Keratinocyte (primary cell): ENCODE data around the gene PASD1. TPM values are rescaled to one million over a fixed set of nuclear protein-coding genes. Genes with fewer than 3 reads are reported as not detected.

Experiments
- DNase-seq: peaks from one replicate; pipeline ENCODE4 v3.0.0-alpha.2; 2011; ENCODE audit warnings: low read depth, missing footprints, low spot score
- FAIRE-seq: peaks from 2 replicates; lab custom pipeline; 2011; peaks lifted over from hg19 to GRCh38; lab: Jason Lieb, UNC
- H2AFZ ChIP-seq: 2 replicates; pipeline ENCODE4 v1.6.0; 2012; ENCODE audit warnings: low read length, control low read depth, inconsistent platforms; ENCODE audit not compliant: control insufficient read depth
- H3K27ac ChIP-seq: 2 replicates; pipeline ENCODE4 v1.5.1; 2011; ENCODE audit warnings: low read length; ENCODE audit not compliant: control insufficient read depth, insufficient read depth
- H3K27me3 ChIP-seq: 3 replicates; pipeline ENCODE4 v1.6.0; 2011; ENCODE audit warnings: low read length; ENCODE audit not compliant: control insufficient read depth, insufficient read depth; ENCODE audit errors: extremely low read depth
- H3K36me3 ChIP-seq, 2 experiments: 2 replicates in 1 of 2; 3 replicates in 1 of 2; pipeline ENCODE4 v1.5.1; 2011; ENCODE audit warnings: low read length in 2 of 2, mild to moderate bottlenecking in 1 of 2; ENCODE audit not compliant: control insufficient read depth in 2 of 2, insufficient read depth in 2 of 2; ENCODE audit errors: extremely low read depth in 1 of 2
- H3K4me1 ChIP-seq: 3 replicates; pipeline ENCODE4 v1.5.1; 2011; ENCODE audit warnings: low read length; ENCODE audit not compliant: control insufficient read depth, insufficient read depth; ENCODE audit errors: extremely low read depth
- H3K4me2 ChIP-seq: 3 replicates; pipeline ENCODE4 v1.6.0; 2011; ENCODE audit warnings: low read depth, low read length; ENCODE audit not compliant: control insufficient read depth, insufficient read depth; ENCODE audit errors: extremely low read depth
- H3K4me3 ChIP-seq, 3 experiments: fragments of 200-600 bp in 1 of 3; sonication (generic) in 1 of 3; 2 replicates in 2 of 3; 3 replicates in 1 of 3; pipeline ENCODE4 v1.5.1; 2011 to 2016; ENCODE audit warnings: low read length in 3 of 3, mild to moderate bottlenecking in 3 of 3, control low read depth in 2 of 3, inconsistent platforms in 1 of 3, low read depth in 1 of 3, mixed read lengths in 1 of 3, mixed run types in 1 of 3, moderate library complexity in 1 of 3; ENCODE audit not compliant: control insufficient read depth in 2 of 3, insufficient read depth in 2 of 3; ENCODE audit errors: extremely low read depth in 1 of 3
- H3K79me2 ChIP-seq: 2 replicates; pipeline ENCODE4 v1.6.0; 2012; ENCODE audit warnings: low read length; ENCODE audit not compliant: control insufficient read depth, insufficient read depth
- H3K9ac ChIP-seq: 3 replicates; pipeline ENCODE4 v1.6.0; 2011; ENCODE audit warnings: low read length; ENCODE audit not compliant: control insufficient read depth, insufficient read depth; ENCODE audit errors: extremely low read depth
- H3K9me1 ChIP-seq: 3 replicates; pipeline ENCODE4 v1.6.0; 2011; ENCODE audit warnings: low read length; ENCODE audit not compliant: control insufficient read depth, insufficient read depth; ENCODE audit errors: extremely low read depth
- H3K9me3 ChIP-seq: 2 replicates; pipeline ENCODE4 v1.5.1; 2012; ENCODE audit warnings: low read depth, low read length; ENCODE audit not compliant: control insufficient read depth
- H4K20me1 ChIP-seq: 3 replicates; pipeline ENCODE4 v1.6.0; 2011; ENCODE audit warnings: low read length; ENCODE audit not compliant: control insufficient read depth, insufficient read depth; ENCODE audit errors: extremely low read depth
- CTCF ChIP-seq, 3 experiments: IDR thresholded peaks in 1 of 3; conservative IDR thresholded peaks in 1 of 3; optimal IDR thresholded peaks in 1 of 3; 2 replicates in 2 of 3; 3 replicates in 1 of 3; pipeline versions ENCODE3 to v1.5.1; 2011; ENCODE audit warnings: low read length in 3 of 3, mild to moderate bottlenecking in 3 of 3, moderate library complexity in 2 of 3, control low read depth in 1 of 3, inconsistent platforms in 1 of 3; ENCODE audit not compliant: insufficient read depth in 2 of 3; ENCODE audit errors: extremely low read depth in 1 of 3
- EZH2 ChIP-seq: IDR thresholded peaks from one replicate; pipeline ENCODE4 v1.6.1; 2012; ENCODE audit warnings: inconsistent platforms, mild to moderate bottlenecking, low read length, moderate library complexity
- dilution Hi-C: fragments of 300-500 bp; cut with MboI; formaldehyde crosslinking; loops from one replicate; pipeline ENCODE4 v1.7.0; 2020; ENCODE audit warnings: low sequenced_read_pairs; ENCODE audit not compliant: extremely low pct_ligation_motif_present
- polyA plus RNA-seq, 5 experiments: library from polyadenylated mRNA; depleted of rRNA in 3 of 5; stranded (reverse) in 3 of 5; stranded (forward) in 1 of 5; unstranded in 1 of 5; fragments of >200 nt; gene quantifications; 1 replicate in 1 of 5; 2 replicates in 3 of 5; 3 replicates in 1 of 5; pipeline versions ENCODE4 v1.2.1 to v1.2.3, GENCODE V29; 2011 to 2012; ENCODE audit warnings: missing spikeins in 2 of 5, low read depth in 1 of 5, low replicate concordance in 1 of 5

The PASD1 gene
- polyA plus RNA-seq, 1 donor (not counting 4 experiments of a cell fraction or from before 2014, with no cell fraction given): not detected

GRCh38 chrX:151708821-151709220 is 145.3 kb downstream of the PASD1 start:
- Histone ChIP-seq H3K79me2 (no peaks in the 10 kb centered on the region), H3K9ac (no peak overlapping the region), H3K9me3 (no peaks in the 10 kb centered on the region), H3K27ac (no peak overlapping the region), H4K20me1 (no peaks in the 10 kb centered on the region), H3K27me3 (no peaks in the 10 kb centered on the region), H3K36me3 (no peaks in the 10 kb centered on the region), H3K4me1 (no peaks in the 10 kb centered on the region), H3K9me1 (no peaks in the 10 kb centered on the region), H3K4me2 (no peak overlapping the region), H3K4me3 (no peak overlapping the region), H2AFZ (no peak overlapping the region)
- TF ChIP-seq CTCF (optimal IDR thresholded peaks at IDR 0.05 in 1 of 3, IDR thresholded peaks at IDR 0.05 in 1 of 3, conservative IDR thresholded peaks at IDR 0.05 in 1 of 3; ENCODE audit: extremely low read depth in 1 of 3, insufficient read depth in 2 of 3, low read length in 3 of 3): no peak
- no peak for TF ChIP-seq EZH2
- FAIRE-seq: no peak
- DNase-seq: no peak
- dilution Hi-C loops: no loop called here

GRCh38 chrX:151710457-151710856 is 147.0 kb downstream of the PASD1 start:
- Histone ChIP-seq H3K79me2 (no peaks in the 10 kb centered on the region), H4K20me1 (no peaks in the 10 kb centered on the region), H3K4me3 (no peak overlapping the region), H2AFZ (no peak overlapping the region), H3K9me3 (no peaks in the 10 kb centered on the region), H3K4me2 (no peak overlapping the region), H3K27me3 (no peaks in the 10 kb centered on the region), H3K9ac (no peak overlapping the region), H3K27ac (no peak overlapping the region), H3K4me1 (no peaks in the 10 kb centered on the region), H3K9me1 (no peaks in the 10 kb centered on the region), H3K36me3 (no peaks in the 10 kb centered on the region)
- no peak for FAIRE-seq
- no peak for DNase-seq
- dilution Hi-C loops: no loop called here
- TF ChIP-seq EZH2 (no peak), CTCF (optimal IDR thresholded peaks at IDR 0.05 in 1 of 3, IDR thresholded peaks at IDR 0.05 in 1 of 3, conservative IDR thresholded peaks at IDR 0.05 in 1 of 3; ENCODE audit: extremely low read depth in 1 of 3, insufficient read depth in 2 of 3, low read length in 3 of 3) (no peak)
